Keratinocyte (primary cell): ENCODE measurements around the gene IVNS1ABP.
"Not testable (repeated sequence)": the region's sequence is repeated elsewhere in the genome, so short reads cannot be mapped to it uniquely, and the experiment has no call there.

Source experiments
- CTCF ChIP-seq, 3 experiments: IDR thresholded peaks in 1 of 3; conservative IDR thresholded peaks in 1 of 3; optimal IDR thresholded peaks in 1 of 3; 2 replicates in 2 of 3; 3 replicates in 1 of 3; pipeline versions ENCODE3 to v1.5.1; 2011; ENCODE audit warnings: low read length in 3 of 3, mild to moderate bottlenecking in 3 of 3, moderate library complexity in 2 of 3, control low read depth in 1 of 3, inconsistent platforms in 1 of 3; ENCODE audit not compliant: insufficient read depth in 2 of 3; ENCODE audit errors: extremely low read depth in 1 of 3
- EZH2 ChIP-seq: IDR thresholded peaks from one replicate; pipeline ENCODE4 v1.6.1; 2012; ENCODE audit warnings: inconsistent platforms, mild to moderate bottlenecking, low read length, moderate library complexity

GRCh38 chr1:185252404-185252803 lies 64.6 kb downstream of the IVNS1ABP start:
- not testable (repeated sequence) for TF ChIP-seq CTCF (optimal IDR thresholded peaks at IDR 0.05 in 1 of 3, IDR thresholded peaks at IDR 0.05 in 1 of 3, conservative IDR thresholded peaks at IDR 0.05 in 1 of 3; ENCODE audit: extremely low read depth in 1 of 3, insufficient read depth in 2 of 3, low read length in 3 of 3); EZH2
